Panc1 (cell line): Measurements from ENCODE around the gene DECR2.

ENCODE experiments used
- POLR2AphosphoS5 ChIP-seq: IDR thresholded peaks from 2 replicates; pipeline ENCODE4 v1.6.1; 2012; ENCODE audit warnings: mild to moderate bottlenecking, low read depth, low read length, moderate library complexity
- SIN3A ChIP-seq: IDR thresholded peaks from 2 replicates; pipeline ENCODE4 v1.6.1; 2012; ENCODE audit warnings: low read depth, mild to moderate bottlenecking, low read length, moderate library complexity, borderline replicate concordance; ENCODE audit not compliant: insufficient read depth
- TCF7L2 ChIP-seq: IDR thresholded peaks from 2 replicates; pipeline ENCODE4 v1.6.1; 2011; ENCODE audit warnings: mild to moderate bottlenecking, low read depth, low read length, inconsistent platforms
- TF ChIP-seq, protein P1 (sequence below): fragments of 450-650 bp; IDR thresholded peaks from 2 replicates; pipeline ENCODE4 v1.5.1; 2017; ENCODE audit warnings: mild to moderate bottlenecking
- TF ChIP-seq, protein P2 (sequence below), 2 experiments: IDR thresholded peaks; 2 replicates each; pipeline ENCODE4 v1.6.1; 2011 to 2012; ENCODE audit warnings: low read depth in 2 of 2, control low read depth in 1 of 2, low read length in 1 of 2, mild to moderate bottlenecking in 1 of 2, moderate library complexity in 1 of 2; ENCODE audit not compliant: insufficient read depth in 1 of 2

DNA sequence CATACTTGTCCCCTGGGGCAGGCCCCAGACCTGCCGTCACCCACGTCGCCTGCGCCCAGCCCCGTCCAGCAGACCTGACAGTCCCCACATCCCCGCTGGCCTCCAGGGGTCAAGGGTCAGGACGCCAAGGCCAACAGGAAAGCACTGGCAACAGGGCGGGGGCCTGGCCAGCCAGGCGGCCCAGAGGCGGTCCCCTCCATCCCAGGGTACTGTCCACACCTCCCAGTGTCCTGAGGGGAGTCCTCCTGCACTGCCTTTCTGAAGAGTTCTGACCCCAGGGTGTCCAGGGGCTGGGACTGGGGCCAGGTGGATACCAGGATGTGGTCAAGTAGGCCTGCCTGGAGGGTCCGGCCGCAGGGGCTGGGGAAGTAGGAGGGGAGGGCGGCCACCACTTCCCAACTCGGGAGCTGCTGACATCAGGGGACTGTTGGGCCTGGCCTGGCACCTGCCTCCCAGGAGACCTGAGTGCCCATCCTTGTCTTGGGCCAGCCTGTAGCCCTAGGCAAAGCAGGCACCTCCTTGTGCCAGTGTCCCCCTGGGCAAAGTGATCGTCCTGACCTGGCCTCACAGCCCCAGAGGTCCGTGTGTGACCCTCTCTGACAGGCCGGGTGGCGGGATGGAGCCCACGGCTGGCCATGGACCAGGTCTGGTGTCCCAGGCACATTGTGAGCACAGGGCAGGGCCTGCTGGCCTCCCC is 42.5 kb upstream of the DECR2 start:
- TF ChIP-seq POLR2AphosphoS5 (no peak), TCF7L2 (no peak), SIN3A (no peak)
- TF ChIP-seq, protein P1, sequence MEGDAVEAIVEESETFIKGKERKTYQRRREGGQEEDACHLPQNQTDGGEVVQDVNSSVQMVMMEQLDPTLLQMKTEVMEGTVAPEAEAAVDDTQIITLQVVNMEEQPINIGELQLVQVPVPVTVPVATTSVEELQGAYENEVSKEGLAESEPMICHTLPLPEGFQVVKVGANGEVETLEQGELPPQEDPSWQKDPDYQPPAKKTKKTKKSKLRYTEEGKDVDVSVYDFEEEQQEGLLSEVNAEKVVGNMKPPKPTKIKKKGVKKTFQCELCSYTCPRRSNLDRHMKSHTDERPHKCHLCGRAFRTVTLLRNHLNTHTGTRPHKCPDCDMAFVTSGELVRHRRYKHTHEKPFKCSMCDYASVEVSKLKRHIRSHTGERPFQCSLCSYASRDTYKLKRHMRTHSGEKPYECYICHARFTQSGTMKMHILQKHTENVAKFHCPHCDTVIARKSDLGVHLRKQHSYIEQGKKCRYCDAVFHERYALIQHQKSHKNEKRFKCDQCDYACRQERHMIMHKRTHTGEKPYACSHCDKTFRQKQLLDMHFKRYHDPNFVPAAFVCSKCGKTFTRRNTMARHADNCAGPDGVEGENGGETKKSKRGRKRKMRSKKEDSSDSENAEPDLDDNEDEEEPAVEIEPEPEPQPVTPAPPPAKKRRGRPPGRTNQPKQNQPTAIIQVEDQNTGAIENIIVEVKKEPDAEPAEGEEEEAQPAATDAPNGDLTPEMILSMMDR: no peak
- TF ChIP-seq, protein P2, sequence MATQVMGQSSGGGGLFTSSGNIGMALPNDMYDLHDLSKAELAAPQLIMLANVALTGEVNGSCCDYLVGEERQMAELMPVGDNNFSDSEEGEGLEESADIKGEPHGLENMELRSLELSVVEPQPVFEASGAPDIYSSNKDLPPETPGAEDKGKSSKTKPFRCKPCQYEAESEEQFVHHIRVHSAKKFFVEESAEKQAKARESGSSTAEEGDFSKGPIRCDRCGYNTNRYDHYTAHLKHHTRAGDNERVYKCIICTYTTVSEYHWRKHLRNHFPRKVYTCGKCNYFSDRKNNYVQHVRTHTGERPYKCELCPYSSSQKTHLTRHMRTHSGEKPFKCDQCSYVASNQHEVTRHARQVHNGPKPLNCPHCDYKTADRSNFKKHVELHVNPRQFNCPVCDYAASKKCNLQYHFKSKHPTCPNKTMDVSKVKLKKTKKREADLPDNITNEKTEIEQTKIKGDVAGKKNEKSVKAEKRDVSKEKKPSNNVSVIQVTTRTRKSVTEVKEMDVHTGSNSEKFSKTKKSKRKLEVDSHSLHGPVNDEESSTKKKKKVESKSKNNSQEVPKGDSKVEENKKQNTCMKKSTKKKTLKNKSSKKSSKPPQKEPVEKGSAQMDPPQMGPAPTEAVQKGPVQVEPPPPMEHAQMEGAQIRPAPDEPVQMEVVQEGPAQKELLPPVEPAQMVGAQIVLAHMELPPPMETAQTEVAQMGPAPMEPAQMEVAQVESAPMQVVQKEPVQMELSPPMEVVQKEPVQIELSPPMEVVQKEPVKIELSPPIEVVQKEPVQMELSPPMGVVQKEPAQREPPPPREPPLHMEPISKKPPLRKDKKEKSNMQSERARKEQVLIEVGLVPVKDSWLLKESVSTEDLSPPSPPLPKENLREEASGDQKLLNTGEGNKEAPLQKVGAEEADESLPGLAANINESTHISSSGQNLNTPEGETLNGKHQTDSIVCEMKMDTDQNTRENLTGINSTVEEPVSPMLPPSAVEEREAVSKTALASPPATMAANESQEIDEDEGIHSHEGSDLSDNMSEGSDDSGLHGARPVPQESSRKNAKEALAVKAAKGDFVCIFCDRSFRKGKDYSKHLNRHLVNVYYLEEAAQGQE (IDR thresholded peaks at IDR 0.05; ENCODE audit: insufficient read depth in 1 of 2, low read depth in 2 of 2, low read length in 1 of 2): no peak
